Germinal center (tissue), 1 donor: ENCODE results near the gene GALNT2.

Experiments used
- DNase-seq: peaks from one replicate; pipeline ENCODE4 v3.0.0; 2012; ENCODE audit warnings: mixed read lengths, low spot score

Gene GALNT2

GRCh38 chr1:230187290-230187689, 120.3 kb downstream of the GALNT2 start:
- no peak for DNase-seq

- DNase-seq, result no peak
Observed at GRCh38 chr1:230188826-230189225, 121.8 kb downstream of the GALNT2 start.

- DNase-seq, result no peak
Observed at GRCh38 chr1:230189341-230189740, 122.3 kb downstream of the GALNT2 start.

GRCh38 chr1:230189824-230190223, 122.8 kb downstream of the GALNT2 start:
- DNase-seq, result no peak

GRCh38 chr1:230191079-230191804, 124.2 kb downstream of the GALNT2 start:
- DNase-seq, result peak; percentile 25

GRCh38 chr1:230191855-230192254, 124.8 kb downstream of the GALNT2 start:
- no peak for DNase-seq

- no peak for DNase-seq
Observed at GRCh38 chr1:230194525-230194924, 127.5 kb downstream of the GALNT2 start.

GRCh38 chr1:230195199-230195598, 128.2 kb downstream of the GALNT2 start:
- no peak for DNase-seq

- DNase-seq, result no peak
Observed at GRCh38 chr1:230196077-230196476, 129.0 kb downstream of the GALNT2 start.

GRCh38 chr1:230197644-230198567, 130.9 kb downstream of the GALNT2 start:
- DNase-seq, result no peak

- no peak for DNase-seq
Observed at GRCh38 chr1:230199034-230199433, 132.0 kb downstream of the GALNT2 start.

GRCh38 chr1:230199554-230199953, 132.5 kb downstream of the GALNT2 start:
- DNase-seq, result no peak

- no peak for DNase-seq
Observed at GRCh38 chr1:230200276-230200675, 133.2 kb downstream of the GALNT2 start.

GRCh38 chr1:230201445-230201844, 134.4 kb downstream of the GALNT2 start:
- DNase-seq, result no peak

- DNase-seq, result no peak
Observed at GRCh38 chr1:230204842-230205241, 137.8 kb downstream of the GALNT2 start.

- no peak for DNase-seq
Observed at GRCh38 chr1:230205719-230206198, 138.7 kb downstream of the GALNT2 start.

- no peak for DNase-seq
Observed at GRCh38 chr1:230206207-230206606, 139.2 kb downstream of the GALNT2 start.

- DNase-seq, result no peak
Observed at GRCh38 chr1:230206976-230207375, 139.9 kb downstream of the GALNT2 start.

GRCh38 chr1:230207598-230207997, 140.6 kb downstream of the GALNT2 start:
- no peak for DNase-seq

- DNase-seq, result peak; percentile 24
Observed at GRCh38 chr1:230208619-230209261, 141.7 kb downstream of the GALNT2 start.

- no peak for DNase-seq
Observed at GRCh38 chr1:230210326-230210980, 143.4 kb downstream of the GALNT2 start.

GRCh38 chr1:230210981-230211336, 143.9 kb downstream of the GALNT2 start:
- DNase-seq, result no peak
